ENCODE measurements around the gene MTERF1. TPM values are rescaled to one million over a fixed set of nuclear protein-coding genes. Genes with fewer than 3 reads are reported as not detected.

MTERF1 gene
- polyA plus RNA-seq, 1 of the 3 experiments (the other 2 are of a cell fraction), result 6.1 TPM

- no peak for TF ChIP-seq ELF1 (IDR thresholded peaks at IDR 0.05)
Measured at GRCh38 chr7:91875851-91876250, 4.7 kb downstream of the MTERF1 start (continued).

GRCh38 chr7:91872928-91873327 is 7.6 kb downstream of the MTERF1 start:
- peaks cover 63 to 70% of the 10 kb centered on the region in 2 experiments for H3K36me3 ChIP-seq (replicated peaks in 1 of 2; ENCODE audit: control insufficient read depth in 1 of 2, insufficient read depth in 2 of 2, low read length in 1 of 2)
- no peak overlapping the region for H3K9ac ChIP-seq
- ChIA-PET POLR2A (no interaction called here), CTCF (interaction anchor here (2.2 kb wide), 1 partner anchor 8 kb away, joined by 16 read pairs; the partner anchor contains the start of gene MTERF1)
- H3K79me2 ChIP-seq (ENCODE audit: insufficient read depth), result peaks cover 64% of the 10 kb centered on the region
- H3K9me3 ChIP-seq, result no peaks in the 10 kb centered on the region
- TF ChIP-seq GATA2 (CRISPR knock-in tag; IDR thresholded peaks at IDR 0.05) (no peak), CTCF (IDR thresholded peaks at IDR 0.05) (no peak), NFIC (IDR thresholded peaks at IDR 0.05; ENCODE audit: borderline replicate concordance) (no peak), RXRA (IDR thresholded peaks at IDR 0.05; ENCODE audit: borderline replicate concordance, low read depth) (no peak), FOXM1 (IDR thresholded peaks at IDR 0.05; ENCODE audit: low read depth) (no peak), TEAD4 (IDR thresholded peaks at IDR 0.05; ENCODE audit: borderline replicate concordance, insufficient read depth) (no peak), RCOR1 (IDR thresholded peaks at IDR 0.05; ENCODE audit: low read length) (no peak), NRF1 (IDR thresholded peaks at IDR 0.05; ENCODE audit: low read depth, low read length) (no peak), EZH2phosphoT487 (IDR thresholded peaks at IDR 0.05; ENCODE audit: borderline replicate concordance, low read depth) (no peak), MXI1 (IDR thresholded peaks at IDR 0.05; ENCODE audit: low read depth, low read length) (no peak), POLR2AphosphoS5 (IDR thresholded peaks at IDR 0.05; ENCODE audit: low read depth, low read length) (no peak)
- no peak overlapping the region for H3K27ac ChIP-seq (ENCODE audit: low read depth in 2 of 2, low read length in 1 of 2)
- no peaks in the 10 kb centered on the region; a peak in 2 of 4 replicates for H3K4me1 ChIP-seq (ENCODE audit: control insufficient read depth in 1 of 2, insufficient read depth in 2 of 2, low read depth in 1 of 2, low read length in 1 of 2)
- no peaks in the 10 kb centered on the region for H3K27me3 ChIP-seq (ENCODE audit: insufficient read depth)
- H2AFZ ChIP-seq (ENCODE audit: low read depth), result no peak overlapping the region
- H3K4me2 ChIP-seq, result no peak overlapping the region
- H4K20me1 ChIP-seq (ENCODE audit: insufficient read depth), result 0 out of 2 replicates have a peak, but pooled peaks cover 4% of the 10 kb centered on the region
- H3F3A ChIP-seq (replicated peaks; ENCODE audit: insufficient read depth), result peaks cover 8% of the 10 kb centered on the region
- no peaks in the 10 kb centered on the region for H3K9me2 ChIP-seq
- H3K4me3 ChIP-seq (ENCODE audit: low read depth in 2 of 2, low read length in 1 of 2), result no peak overlapping the region
- no peak for DNase-seq

- peaks cover 65 to 68% of the 10 kb centered on the region in 2 experiments for H3K36me3 ChIP-seq (replicated peaks in 1 of 2; ENCODE audit: control insufficient read depth in 1 of 2, insufficient read depth in 2 of 2, low read length in 1 of 2)
- H3K27me3 ChIP-seq (ENCODE audit: insufficient read depth), result no peaks in the 10 kb centered on the region
- no peaks in the 10 kb centered on the region for H3K9me2 ChIP-seq
- H3K9ac ChIP-seq, result no peak overlapping the region
- CTCF ChIA-PET, result interaction anchor here (0.6 to 2.2 kb wide), 2 partner anchors 9 to 42 kb away, joined by 4 to 16 read pairs; partner anchors contain the start of gene MTERF1
- H3K9me3 ChIP-seq, result no peaks in the 10 kb centered on the region
- no peak for DNase-seq
- H3K27ac ChIP-seq (ENCODE audit: low read depth in 2 of 2, low read length in 1 of 2), result no peak overlapping the region
- H3K79me2 ChIP-seq (ENCODE audit: insufficient read depth), result peaks cover 56% of the 10 kb centered on the region
- TF ChIP-seq SIN3A (IDR thresholded peaks at IDR 0.05; ENCODE audit: borderline replicate concordance, low read depth, low read length), result no peak
- no peak for TF ChIP-seq EP300 (IDR thresholded peaks at IDR 0.05; ENCODE audit: borderline replicate concordance in 1 of 2, low read depth in 1 of 2, low read length in 1 of 2)
- TF ChIP-seq JUND (IDR thresholded peaks at IDR 0.05), result no peak
- no peak for TF ChIP-seq TAF1 (IDR thresholded peaks at IDR 0.05; ENCODE audit: borderline replicate concordance, low read depth, low read length)
- TF ChIP-seq TCF12 (IDR thresholded peaks at IDR 0.05), result no peak
- TF ChIP-seq EZH2phosphoT487 (IDR thresholded peaks at IDR 0.05; ENCODE audit: borderline replicate concordance, low read depth), result no peak
- TF ChIP-seq TEAD4 (IDR thresholded peaks at IDR 0.05; ENCODE audit: borderline replicate concordance, insufficient read depth), result no peak
- TF ChIP-seq GATA2 (CRISPR knock-in tag; IDR thresholded peaks at IDR 0.05), result no peak
- TF ChIP-seq SMC3 (IDR thresholded peaks at IDR 0.05; ENCODE audit: low read depth, low read length), result no peak
- TF ChIP-seq MXI1 (IDR thresholded peaks at IDR 0.05; ENCODE audit: low read depth, low read length), result no peak
- TF ChIP-seq POLR2AphosphoS5 (IDR thresholded peaks at IDR 0.05; ENCODE audit: low read depth, low read length), result no peak
- no peak for TF ChIP-seq FOXJ3 (CRISPR knock-in tag; IDR thresholded peaks at IDR 0.05)
- no peak for TF ChIP-seq MEF2A (IDR thresholded peaks at IDR 0.05; ENCODE audit: borderline replicate concordance, low read depth)
- TF ChIP-seq NRF1 (IDR thresholded peaks at IDR 0.05; ENCODE audit: low read depth, low read length), result no peak
- no peak for TF ChIP-seq USF2 (IDR thresholded peaks at IDR 0.05; ENCODE audit: borderline replicate concordance, low read depth, low read length)
- TF ChIP-seq YY1 (IDR thresholded peaks at IDR 0.05; ENCODE audit: low read depth), result no peak
- no peak for TF ChIP-seq RAD21 (IDR thresholded peaks at IDR 0.05; ENCODE audit: low read length)
- H3K4me1 ChIP-seq (ENCODE audit: control insufficient read depth in 1 of 2, insufficient read depth in 2 of 2, low read depth in 1 of 2, low read length in 1 of 2), result no peaks in the 10 kb centered on the region; a peak in 3 of 4 replicates
- 0 out of 2 replicates have a peak, but pooled peaks cover 4% of the 10 kb centered on the region for H4K20me1 ChIP-seq (ENCODE audit: insufficient read depth)
- no peak overlapping the region for H3K4me2 ChIP-seq
- H2AFZ ChIP-seq (ENCODE audit: low read depth), result no peak overlapping the region
- POLR2A ChIA-PET, result no interaction called here
- H3F3A ChIP-seq (replicated peaks; ENCODE audit: insufficient read depth), result peaks cover 8% of the 10 kb centered on the region
- H3K4me3 ChIP-seq (ENCODE audit: low read depth in 2 of 2, low read length in 1 of 2), result no peak overlapping the region
Measured at GRCh38 chr7:91872069-91872468, 8.4 kb downstream of the MTERF1 start.
